ENCODE measurements around the gene PACC1. TPM values are rescaled to one million over a fixed set of nuclear protein-coding genes. Genes with fewer than 3 reads are reported as not detected.

The PACC1 gene
- total RNA-seq (1 to 10 TPM; 1.8 to 2.1 TPM), total RNA-seq (4.9 to 28.9 (median 17.2) reads per million in 172 experiments)
- polyA plus RNA-seq (2013, experiment 1 of 2) = 8.3 TPM
- polyA plus RNA-seq (2013, experiment 2 of 2) = 8.9 TPM

- ChIA-PET CTCF (interaction anchor here (0.9 to 1.4 kb wide), 3 partner anchors 10 to 47 kb away, joined by 3 to 5 read pairs (median 4); partner anchors contain the start of gene NENF), POLR2A (interaction anchor here (0.6 to 1.7 kb wide), 5 partner anchors 12 to 379 kb away, joined by 3 to 7 read pairs (median 4); partner anchors contain the start of genes DTL and INTS7)
- H3K27me3 ChIP-seq (ENCODE audit: control insufficient read depth in 1 of 2, insufficient read depth in 2 of 2, low read length in 2 of 2) = no peaks in the 10 kb centered on the region
- H3K27ac ChIP-seq (ENCODE audit: low read depth in 1 of 2, low read length in 2 of 2) = peak within 1 kb of the TSS; percentile 40 to 72
- H3K4me1 ChIP-seq (ENCODE audit: insufficient read depth, low read length) = peaks cover 30% of the 10 kb centered on the region
- peaks cover 32% of the 10 kb centered on the region for H3K36me3 Mint-ChIP-seq (ENCODE audit: low read depth)
- no peaks in the 10 kb centered on the region for H3K9me3 ChIP-seq (ENCODE audit: control insufficient read depth in 1 of 2, insufficient read depth in 1 of 2, low read length in 2 of 2)
- H3K27ac Mint-ChIP-seq = peak within 1 kb of the TSS; percentile 82
- peaks cover 17% of the 10 kb centered on the region for H3K36me3 ChIP-seq (ENCODE audit: insufficient read depth, low read length)
- intact Hi-C loops (cut with DNase I, micrococcal nuclease) = loop anchor here in 1 of 2 experiments (1.0 to 10.0 kb wide), 10 partner anchors 17 to 832 kb away; partner anchors contain the start of genes ANGEL2, DTL, FLVCR1 and INTS7
- DNase-seq (peak; percentile 70 to 95 (median 81)), ATAC-seq (ENCODE audit: poor library complexity) (peak; percentile 85)
- no peak for TF ChIP-seq CTCF (IDR thresholded peaks at IDR 0.05)
- no peaks in the 10 kb centered on the region for H3K9me3 Mint-ChIP-seq
- H3K27me3 Mint-ChIP-seq = no peaks in the 10 kb centered on the region
- peaks cover 22% of the 10 kb centered on the region for H3K4me1 Mint-ChIP-seq (ENCODE audit: low read depth)
- H3K4me3 ChIP-seq (ENCODE audit: low read length) = peak within 1 kb of the TSS; percentile 76
- H3K4me3 Mint-ChIP-seq = peak within 1 kb of the TSS; percentile 89
Observed at GRCh38 chr1:212414328-212415106, at the start of gene PACC1. PACC1 (minus strand) TSS chr1:212414886; CDS start chr1:212414757, 129 bp downstream.

- intact Hi-C loops (cut with DNase I, micrococcal nuclease) = no loop called here
- no peaks in the 10 kb centered on the region for H3K27me3 ChIP-seq (ENCODE audit: control insufficient read depth in 1 of 2, insufficient read depth in 2 of 2, low read length in 2 of 2)
- POLR2A ChIA-PET = no interaction called here
Observed at GRCh38 chr1:212463565-212464285, 49.0 kb upstream of the PACC1 start.

More at GRCh38 chr1:212463565-212464285, 49.0 kb upstream of the PACC1 start:
- Histone ChIP-seq H3K4me1 (ENCODE audit: insufficient read depth, low read length) (no peaks in the 10 kb centered on the region), H3K36me3 (ENCODE audit: insufficient read depth, low read length) (no peaks in the 10 kb centered on the region), H3K27ac (ENCODE audit: low read depth in 1 of 2, low read length in 2 of 2) (no peak overlapping the region), H3K4me3 (ENCODE audit: low read length) (no peak overlapping the region), H3K9me3 (ENCODE audit: control insufficient read depth in 1 of 2, insufficient read depth in 1 of 2, low read length in 2 of 2) (no peaks in the 10 kb centered on the region)
- H3K4me3 Mint-ChIP-seq = no peak overlapping the region
- H3K27ac Mint-ChIP-seq = no peak overlapping the region
- ATAC-seq (ENCODE audit: poor library complexity) (no peak), DNase-seq (no peak)
- TF ChIP-seq CTCF (IDR thresholded peaks at IDR 0.05) = no peak
- H3K36me3 Mint-ChIP-seq (ENCODE audit: low read depth) = no peaks in the 10 kb centered on the region
- H3K9me3 Mint-ChIP-seq = no peaks in the 10 kb centered on the region
- CTCF ChIA-PET = interaction anchor here (1.0 to 1.9 kb wide), 2 partner anchors 8 to 13 kb away, joined by 3 to 8 read pairs; no protein-coding TSS in a partner anchor
- no peaks in the 10 kb centered on the region for H3K4me1 Mint-ChIP-seq (ENCODE audit: low read depth)
- H3K27me3 Mint-ChIP-seq = no peaks in the 10 kb centered on the region

All from CD4-positive, alpha-beta T cell (primary cell).